Psoas muscle (tissue), 8 donors: Measurements from ENCODE around the gene DNAI1. TPM values are rescaled to one million over a fixed set of nuclear protein-coding genes. Genes with fewer than 3 reads are reported as not detected.
A peak's percentile ranks its signal among the peaks of the same experiment; 100 is the strongest.

ENCODE experiments used
- ATAC-seq, 4 donors: fragments of 200-7000 bp; cut with Tn5 transposase; one replicate each; pipeline ENCODE4 v1.9.1; 2020; ENCODE audit warnings: moderate library complexity in 3 of 4, mild to moderate bottlenecking in 2 of 4
- DNase-seq, 2 donors: peaks; one replicate each; pipeline ENCODE4 v3.0.0-alpha.2; 2020
- H3K27ac ChIP-seq: fragments of 200-600 bp; one replicate; pipeline ENCODE4 v1.8.0; 2022
- H3K27me3 ChIP-seq, 3 donors: fragments of 200-600 bp in 1 of 3; one replicate each; pipeline versions ENCODE4 v1.6.1 to v1.8.0; 2013 to 2022; ENCODE audit warnings: low read length in 2 of 3, mild to moderate bottlenecking in 2 of 3, moderate library complexity in 1 of 3; ENCODE audit not compliant: insufficient read depth in 3 of 3
- H3K36me3 ChIP-seq, 2 donors: fragments of 200-600 bp in 1 of 2; one replicate each; pipeline versions ENCODE4 v1.6.1 to v1.8.0; 2013 to 2022; ENCODE audit warnings: low read depth in 1 of 2, mild to moderate bottlenecking in 1 of 2, moderate library complexity in 1 of 2; ENCODE audit not compliant: insufficient read depth in 1 of 2
- H3K4me1 ChIP-seq: fragments of 200-600 bp; one replicate; pipeline ENCODE4 v1.8.0; 2022
- H3K4me3 ChIP-seq: fragments of 200-600 bp; one replicate; pipeline ENCODE4 v1.8.0; 2022; ENCODE audit warnings: mild to moderate bottlenecking
- H3K9me3 ChIP-seq: fragments of 200-600 bp; one replicate; pipeline ENCODE4 v1.8.0; 2022
- CTCF ChIP-seq: fragments of 200-600 bp; IDR thresholded peaks from one replicate; pipeline ENCODE4 v1.8.0; 2022; ENCODE audit warnings: antibody characterized with exemption
- WGBS, 3 donors: extraction: QIAGEN DNeasy Blood & Tissue Kit; methylation state at CpG; one replicate each; pipeline versions ENCODE4 v1.1.6 to v1.1.7; 2013; 5-methylcytosine and 5-hydroxymethylcytosine counted together
- intact Hi-C, 2 donors: fragments of 100-400 bp; cut with DNase I; formaldehyde crosslinking; loops; one replicate each; pipeline versions ENCODE4 v1.11.0 to v1.14.2; 2022
- polyA plus RNA-seq, 3 donors: library from polyadenylated mRNA; stranded (reverse); fragments of 200-250 nt; gene quantifications; one replicate each; pipeline ENCODE4 v1.2.3, GENCODE V29; 2013
- total RNA-seq, 4 donors: library from RNA; stranded (reverse); fragmentation: NEBNext Ultra II Directional in 2 of 4; extraction: Animal tissue kit (Norgen Biotek cat#: 25700) in 2 of 4; gene quantifications; one replicate each; pipeline versions ENCODE4 v1.2.1 to v1.2.4, GENCODE V29; 2021 to 2023
- donor health status: healthy with polysubstance abuse.
- donor health status: DM: no; HTN: no; CAD: no; lungs with moderate emphysema.
- donor health status: Bipolar disorder and iron deficiency.
- donor health status: healthy.
- donor health status: DM: yes; HTN: yes; CAD: no.
- donor health status: DM: no; HTN: no; CAD: no.
- donor health status: DM: no; HTN: no; CAD: no.
- donor health status: DM: yes; HTN: yes; CAD: no.

DNAI1 gene
- total and polyA plus RNA-seq, 7 donors, result 0.04 to 0.70 (median 0.27) TPM; not detected in 3

GRCh38 chr9:34551751-34552605, 93.4 kb downstream of the DNAI1 start:
- intact Hi-C loops, result no loop called here
- Histone ChIP-seq H3K4me3 (no peak overlapping the region), H3K4me1 (peaks cover 13% of the 10 kb centered on the region), H3K36me3 (peaks cover 0 to 22% of the 10 kb centered on the region in 2 donors), H3K27me3 (no peaks in the 10 kb centered on the region), H3K9me3 (no peaks in the 10 kb centered on the region), H3K27ac (no peak overlapping the region)
- DNase-seq (no peak), ATAC-seq (no peak)
- TF ChIP-seq CTCF, result no peak
- 89 to 93% (median 90%) methylated on average over 19 to 20 of the region's 20 CpGs for WGBS, 3 donors

- intact Hi-C loops, result no loop called here
- H3K4me3 ChIP-seq, result no peak overlapping the region
- peak in 1 of 2 donors; percentile 35 for DNase-seq
Observed at GRCh38 chr9:34552606-34552981, 94.0 kb downstream of the DNAI1 start.

GRCh38 chr9:34552986-34553385, 94.4 kb downstream of the DNAI1 start:
- peaks cover 0 to 22% of the 10 kb centered on the region in 2 donors for H3K36me3 ChIP-seq
- no peaks in the 10 kb centered on the region for H3K9me3 ChIP-seq
- ATAC-seq (no peak), DNase-seq (peak in 1 of 2 donors; percentile 43)
- H3K4me3 ChIP-seq, result no peak overlapping the region
- 92 to 97% (median 94%) methylated on average over 2 of the region's 2 CpGs for WGBS, 3 donors
- peaks cover 23% of the 10 kb centered on the region for H3K4me1 ChIP-seq
- H3K27ac ChIP-seq, result no peak overlapping the region
- intact Hi-C loops, result no loop called here
- no peak for TF ChIP-seq CTCF
- H3K27me3 ChIP-seq, result no peaks in the 10 kb centered on the region

More at GRCh38 chr9:34552606-34552981, 94.0 kb downstream of the DNAI1 start:
- Histone ChIP-seq H3K27me3 (no peaks in the 10 kb centered on the region), H3K4me1 (peaks cover 19% of the 10 kb centered on the region), H3K27ac (no peak overlapping the region), H3K36me3 (peaks cover 0 to 22% of the 10 kb centered on the region in 2 donors), H3K9me3 (no peaks in the 10 kb centered on the region)
- no peak for TF ChIP-seq CTCF
- 88 to 91% (median 89%) methylated on average over 13 of the region's 13 CpGs for whole genome bisulfite sequencing, 3 donors
- ATAC-seq, result no peak

- Histone ChIP-seq H3K36me3 (peaks cover 0 to 22% of the 10 kb centered on the region in 2 donors), H3K27ac (no peak overlapping the region), H3K27me3 (no peaks in the 10 kb centered on the region), H3K9me3 (no peaks in the 10 kb centered on the region), H3K4me3 (no peak overlapping the region), H3K4me1 (peaks cover 29% of the 10 kb centered on the region)
- no peak for ATAC-seq
- DNase-seq, result peak in 1 of 2 donors; percentile 46
- intact Hi-C loops, result no loop called here
- 85 to 91% (median 85%) methylated on average over 17 to 18 of the region's 18 CpGs for WGBS, 3 donors
- no peak for TF ChIP-seq CTCF
Observed at GRCh38 chr9:34553511-34554021, 95.0 kb downstream of the DNAI1 start.
